ENCODE data around the gene RBBP4. TPM values are rescaled to one million over a fixed set of nuclear protein-coding genes. Genes with fewer than 3 reads are reported as not detected.
A peak's percentile ranks its signal among the peaks of the same experiment; 100 is the strongest.

Gene RBBP4
- total RNA-seq, 1 donor from 2014 or later = 492 TPM

GRCh38 chr1:32681509-32681908 is 30.5 kb downstream of the RBBP4 start:
- Mint-ChIP-seq H3K27ac (ENCODE audit: unreplicated experiment) (no peak overlapping the region), H3K36me3 (ENCODE audit: low read depth) (peaks cover 34% of the 10 kb centered on the region), H3K4me3 (no peak overlapping the region), H3K4me1 (no peaks in the 10 kb centered on the region), H3K9me3 (no peaks in the 10 kb centered on the region), H3K27me3 (ENCODE audit: low read depth) (no peaks in the 10 kb centered on the region)
- TF ChIP-seq CTCF (conservative IDR thresholded peaks at IDR 0.05) = no peak
- DNase-seq (ENCODE audit: low read depth, low spot score) = no peak

- no peak for TF ChIP-seq CTCF (conservative IDR thresholded peaks at IDR 0.05)
- no peak for DNase-seq (ENCODE audit: low read depth, low spot score)
- Mint-ChIP-seq H3K27me3 (ENCODE audit: low read depth) (no peaks in the 10 kb centered on the region), H3K36me3 (ENCODE audit: low read depth) (peaks cover 34% of the 10 kb centered on the region), H3K27ac (ENCODE audit: unreplicated experiment) (no peak overlapping the region), H3K4me1 (no peaks in the 10 kb centered on the region), H3K4me3 (no peak overlapping the region), H3K9me3 (no peaks in the 10 kb centered on the region)
Observed at GRCh38 chr1:32681999-32682398, 31.0 kb downstream of the RBBP4 start.

GRCh38 chr1:32683397-32683796 is 32.4 kb downstream of the RBBP4 start:
- Mint-ChIP-seq H3K36me3 (ENCODE audit: low read depth) (peaks cover 31% of the 10 kb centered on the region), H3K27me3 (ENCODE audit: low read depth) (no peaks in the 10 kb centered on the region), H3K4me1 (no peaks in the 10 kb centered on the region), H3K4me3 (no peak overlapping the region), H3K27ac (ENCODE audit: unreplicated experiment) (peak overlapping the region; percentile 19), H3K9me3 (no peaks in the 10 kb centered on the region)
- DNase-seq (ENCODE audit: low read depth, low spot score) = no peak
- no peak for TF ChIP-seq CTCF (conservative IDR thresholded peaks at IDR 0.05)

- Mint-ChIP-seq H3K27me3 (ENCODE audit: low read depth) (no peaks in the 10 kb centered on the region), H3K4me3 (no peak overlapping the region), H3K36me3 (ENCODE audit: low read depth) (peaks cover 31% of the 10 kb centered on the region), H3K4me1 (no peaks in the 10 kb centered on the region), H3K9me3 (no peaks in the 10 kb centered on the region), H3K27ac (ENCODE audit: unreplicated experiment) (peak overlapping the region; percentile 51)
- TF ChIP-seq CTCF (conservative IDR thresholded peaks at IDR 0.05) = no peak
- DNase-seq (ENCODE audit: low read depth, low spot score) = no peak
Observed at GRCh38 chr1:32684167-32684811, 33.3 kb downstream of the RBBP4 start.

- DNase-seq (ENCODE audit: low read depth, low spot score) = no peak
- Mint-ChIP-seq H3K27me3 (ENCODE audit: low read depth) (no peaks in the 10 kb centered on the region), H3K27ac (ENCODE audit: unreplicated experiment) (no peak overlapping the region), H3K4me3 (no peak overlapping the region), H3K36me3 (ENCODE audit: low read depth) (peaks cover 28% of the 10 kb centered on the region), H3K4me1 (no peaks in the 10 kb centered on the region), H3K9me3 (no peaks in the 10 kb centered on the region)
- no peak for TF ChIP-seq CTCF (conservative IDR thresholded peaks at IDR 0.05)
Observed at GRCh38 chr1:32685498-32685897, 34.5 kb downstream of the RBBP4 start.
